Breast epithelium (tissue), 3 donors: ENCODE measurements around the gene NCOA6.

ENCODE experiments used
- POLR2AphosphoS5 ChIP-seq, 3 donors: sonication (generic); formaldehyde crosslinking; IDR thresholded peaks; one replicate each; pipeline ENCODE4 v1.6.1; 2017; ENCODE audit warnings: antibody characterized with exemption in 3 of 3
- TF ChIP-seq, protein P1 (sequence below), 3 donors: fragments of 450-650 bp; IDR thresholded peaks; one replicate each; pipeline ENCODE4 v1.5.1; 2016 to 2017; ENCODE audit warnings: antibody characterized with exemption in 3 of 3, mild to moderate bottlenecking in 3 of 3, moderate library complexity in 3 of 3

DNA sequence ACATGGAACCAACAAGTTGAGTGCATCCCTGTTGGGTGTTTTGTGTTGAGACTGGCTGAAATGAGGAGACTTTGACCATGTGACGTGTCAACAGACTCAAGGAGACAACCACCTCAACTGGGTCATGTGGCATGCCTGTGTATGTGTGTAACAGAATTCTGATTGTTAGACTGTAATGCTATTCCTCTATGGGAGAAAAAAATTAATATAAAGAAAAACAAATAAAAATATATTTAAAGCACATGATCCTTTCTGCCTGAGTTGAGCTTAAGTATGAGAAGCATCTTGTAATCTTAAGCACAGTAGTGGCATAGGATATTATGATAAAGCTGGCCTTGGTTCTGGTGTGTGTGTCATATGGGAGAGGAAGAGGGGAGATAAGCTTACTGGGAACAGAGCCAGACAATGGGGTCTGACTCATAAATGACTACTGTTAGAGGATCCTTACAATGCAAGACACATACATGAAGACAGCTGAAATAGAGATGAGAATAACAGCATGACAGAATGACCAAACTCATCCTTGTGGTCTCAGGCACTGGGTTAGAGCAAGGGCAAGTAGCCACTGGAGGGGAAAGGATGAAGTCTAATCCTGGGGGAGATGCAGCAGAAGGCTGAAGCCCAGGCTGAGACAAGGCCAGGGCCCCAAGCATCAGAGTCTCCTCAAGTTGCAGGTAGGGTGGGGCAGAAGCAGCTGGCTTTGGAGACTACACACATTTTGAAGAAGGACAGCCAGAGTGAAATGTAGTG is 112.1 kb downstream of the NCOA6 start:
- TF ChIP-seq, protein P1, sequence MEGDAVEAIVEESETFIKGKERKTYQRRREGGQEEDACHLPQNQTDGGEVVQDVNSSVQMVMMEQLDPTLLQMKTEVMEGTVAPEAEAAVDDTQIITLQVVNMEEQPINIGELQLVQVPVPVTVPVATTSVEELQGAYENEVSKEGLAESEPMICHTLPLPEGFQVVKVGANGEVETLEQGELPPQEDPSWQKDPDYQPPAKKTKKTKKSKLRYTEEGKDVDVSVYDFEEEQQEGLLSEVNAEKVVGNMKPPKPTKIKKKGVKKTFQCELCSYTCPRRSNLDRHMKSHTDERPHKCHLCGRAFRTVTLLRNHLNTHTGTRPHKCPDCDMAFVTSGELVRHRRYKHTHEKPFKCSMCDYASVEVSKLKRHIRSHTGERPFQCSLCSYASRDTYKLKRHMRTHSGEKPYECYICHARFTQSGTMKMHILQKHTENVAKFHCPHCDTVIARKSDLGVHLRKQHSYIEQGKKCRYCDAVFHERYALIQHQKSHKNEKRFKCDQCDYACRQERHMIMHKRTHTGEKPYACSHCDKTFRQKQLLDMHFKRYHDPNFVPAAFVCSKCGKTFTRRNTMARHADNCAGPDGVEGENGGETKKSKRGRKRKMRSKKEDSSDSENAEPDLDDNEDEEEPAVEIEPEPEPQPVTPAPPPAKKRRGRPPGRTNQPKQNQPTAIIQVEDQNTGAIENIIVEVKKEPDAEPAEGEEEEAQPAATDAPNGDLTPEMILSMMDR (IDR thresholded peaks at IDR 0.05) = no peak
- TF ChIP-seq POLR2AphosphoS5 (IDR thresholded peaks at IDR 0.05) = no peak
